GM23338 (cell line): Measurements from ENCODE around the gene RGP1. TPM values are rescaled to one million over a fixed set of nuclear protein-coding genes. Genes with fewer than 3 reads are reported as not detected.

Source experiments
- ATAC-seq: fragments of 200-7000 bp; cut with Tn5 transposase; 3 replicates; pipeline ENCODE4 v1.9.1; 2020
- DNase-seq: peaks from one replicate; pipeline ENCODE4 v3.0.0-alpha.2; 2015; ENCODE audit warnings: low spot score
- H2AFZ ChIP-seq: fragments of 200-600 bp; sonication (generic); 2 replicates; pipeline ENCODE4 v1.8.0; 2016; ENCODE audit warnings: antibody characterized with exemption, mild to moderate bottlenecking, moderate library complexity
- H3F3A ChIP-seq: fragments of 200-600 bp; sonication (generic); replicated peaks from 2 replicates; pipeline ENCODE4 v1.8.0; 2017; ENCODE audit warnings: antibody characterized with exemption, mixed run types, low read depth
- H3K27ac ChIP-seq: fragments of 200-600 bp; sonication (generic); 2 replicates; pipeline ENCODE4 v1.6.1; 2016; ENCODE audit warnings: low read depth
- H3K27me3 ChIP-seq: fragments of 200-600 bp; sonication (generic); 2 replicates; pipeline ENCODE4 v1.8.0; 2016; ENCODE audit warnings: mild to moderate bottlenecking, mixed run types, moderate library complexity; ENCODE audit not compliant: insufficient read depth
- H3K36me3 ChIP-seq: fragments of 200-600 bp; sonication (generic); 2 replicates; pipeline ENCODE4 v1.8.0; 2016; ENCODE audit warnings: mild to moderate bottlenecking; ENCODE audit not compliant: insufficient read depth
- H3K4me1 ChIP-seq: fragments of 200-600 bp; sonication (generic); 2 replicates; pipeline ENCODE4 v1.8.0; 2016; ENCODE audit warnings: mild to moderate bottlenecking, moderate library complexity; ENCODE audit not compliant: insufficient read depth
- H3K4me2 ChIP-seq: fragments of 200-600 bp; sonication (generic); 2 replicates; pipeline ENCODE4 v1.7.1; 2017; ENCODE audit warnings: mixed run types
- H3K4me3 ChIP-seq: fragments of 200-600 bp; sonication (generic); 2 replicates; pipeline ENCODE4 v1.6.1; 2016; ENCODE audit warnings: mixed run types
- H3K79me2 ChIP-seq: fragments of 200-600 bp; sonication (generic); replicated peaks from 2 replicates; pipeline ENCODE4 v1.8.0; 2017; ENCODE audit warnings: mild to moderate bottlenecking; ENCODE audit not compliant: insufficient read depth
- H3K9me2 ChIP-seq: fragments of 200-600 bp; sonication (generic); 2 replicates; pipeline ENCODE4 v1.8.0; 2017; ENCODE audit not compliant: insufficient read depth
- H4K20me1 ChIP-seq: fragments of 200-600 bp; sonication (generic); replicated peaks from 2 replicates; pipeline ENCODE4 v1.8.0; 2017; ENCODE audit warnings: mild to moderate bottlenecking; ENCODE audit not compliant: insufficient read depth
- H3K27ac Mint-ChIP-seq: 2 replicates; pipeline ENCODE4 v1.8.0; 2020; ENCODE audit warnings: inconsistent platforms, mild to moderate bottlenecking, moderate library complexity, mixed read lengths
- H3K27me3 Mint-ChIP-seq: 3 replicates; pipeline ENCODE4 v1.8.0; 2022; ENCODE audit warnings: low read depth, mild to moderate bottlenecking, moderate library complexity, mixed read lengths, inconsistent platforms; ENCODE audit not compliant: insufficient read depth, poor library complexity
- H3K36me3 Mint-ChIP-seq: 3 replicates; pipeline ENCODE4 v1.8.0; 2021; ENCODE audit warnings: low read depth, mild to moderate bottlenecking, inconsistent platforms, moderate library complexity, mixed read lengths
- H3K4me1 Mint-ChIP-seq: 3 replicates; pipeline ENCODE4 v1.8.0; 2020; ENCODE audit warnings: mild to moderate bottlenecking, inconsistent platforms, mixed read lengths
- H3K4me3 Mint-ChIP-seq: 3 replicates; pipeline ENCODE4 v1.8.0; 2021; ENCODE audit warnings: moderate library complexity, mild to moderate bottlenecking, inconsistent platforms, mixed read lengths
- H3K9me3 Mint-ChIP-seq: 3 replicates; pipeline ENCODE4 v1.8.0; 2020; ENCODE audit warnings: moderate library complexity, mild to moderate bottlenecking, inconsistent platforms, mixed read lengths
- ETS1 ChIP-seq: IDR thresholded peaks from 2 replicates; pipeline ENCODE4 v1.6.1; 2016; ENCODE audit warnings: antibody characterized with exemption
- EZH2 ChIP-seq: fragments of 200-600 bp; sonication (generic); IDR thresholded peaks from one replicate; pipeline ENCODE4 v1.8.0; 2017; ENCODE audit warnings: antibody characterized with exemption, mild to moderate bottlenecking, low read depth; ENCODE audit not compliant: unreplicated experiment
- EZH2phosphoT487 ChIP-seq: fragments of 200-600 bp; sonication (generic); IDR thresholded peaks from one replicate; pipeline ENCODE4 v1.8.1; 2018; ENCODE audit warnings: antibody characterized with exemption; ENCODE audit not compliant: unreplicated experiment
- NANOG ChIP-seq: IDR thresholded peaks from 2 replicates; pipeline ENCODE4 v1.6.1; 2016; ENCODE audit warnings: antibody characterized with exemption, borderline replicate concordance
- POLR2AphosphoS5 ChIP-seq: IDR thresholded peaks from 2 replicates; pipeline ENCODE4 v1.6.1; 2016; ENCODE audit warnings: antibody characterized with exemption, low read depth
- REST ChIP-seq: IDR thresholded peaks from one replicate; pipeline ENCODE4 v1.6.1; 2018; ENCODE audit warnings: antibody characterized with exemption; ENCODE audit not compliant: unreplicated experiment
- STAT1 ChIP-seq: IDR thresholded peaks from one replicate; pipeline ENCODE4 v1.6.1; 2016; ENCODE audit warnings: antibody characterized with exemption; ENCODE audit not compliant: unreplicated experiment
- ZNF114 ChIP-seq: fragments of 250-450 bp; sonication (Bioruptor Pico); IDR thresholded peaks from 2 replicates; pipeline ENCODE4 v1.5.0; 2020; ENCODE audit warnings: mild to moderate bottlenecking, moderate library complexity
- ZNF462 ChIP-seq: fragments of 250-450 bp; sonication (Bioruptor Pico); IDR thresholded peaks from 2 replicates; pipeline ENCODE4 v1.5.0; 2020; ENCODE audit warnings: mild to moderate bottlenecking, moderate library complexity
- polyA plus RNA-seq: library from polyadenylated mRNA; unstranded; fragments of >200 nt; fragmentation: Nextera tagmentation; extraction: Ambion mirVana; gene quantifications from 2 replicates; pipeline ENCODE4 v1.2.1, GENCODE V29; 2016
- total RNA-seq: library from RNA; depleted of rRNA; stranded (reverse); fragments of >200 nt; shearing (Covaris generic); gene quantifications from 2 replicates; pipeline ENCODE4 v1.2.3, GENCODE V29; 2014

RGP1 gene
- total and polyA plus RNA-seq, 2 experiments from 2014 or later = 2.8 to 16.0 TPM

- TF ChIP-seq POLR2AphosphoS5 = no peak
- TF ChIP-seq REST = no peak
- no peak within 1 kb of the TSS for H2AFZ ChIP-seq
- Mint-ChIP-seq H3K9me3 (no peaks in the 10 kb centered on the region; the same call in 1 of the 3 replicates), H3K4me3 (no peak within 1 kb of the TSS), H3K4me1 (peaks cover 20% of the 10 kb centered on the region), H3K27me3 (peaks cover 10% of the 10 kb centered on the region), H3K36me3 (peaks cover 38% of the 10 kb centered on the region), H3K27ac (no peak within 1 kb of the TSS)
- H3K27me3 ChIP-seq = no peaks in the 10 kb centered on the region
- H3K27ac ChIP-seq = no peak within 1 kb of the TSS
- H3K79me2 ChIP-seq = peaks cover 17% of the 10 kb centered on the region
- H3F3A ChIP-seq = peaks cover 26% of the 10 kb centered on the region; the same call in 1 of the 2 replicates
- no peaks in the 10 kb centered on the region; the same call in 1 of the 2 replicates for H4K20me1 ChIP-seq
- DNase-seq = no peak
- no peak within 1 kb of the TSS for H3K4me3 ChIP-seq
- peaks cover 4% of the 10 kb centered on the region for H3K36me3 ChIP-seq
- H3K4me2 ChIP-seq = no peak within 1 kb of the TSS
- no peaks in the 10 kb centered on the region for H3K9me2 ChIP-seq
- ATAC-seq = no peak
- peaks cover 25% of the 10 kb centered on the region for H3K4me1 ChIP-seq
These were observed 5.2 kb downstream of the RGP1 start, which contains the start of gene MSMP for GRCh38 chr9:35754264-35754663. Gene MSMP (minus strand): TSS chr9:35754276. CDS start chr9:35754129, 147 bp downstream.

- H3K9me3 Mint-ChIP-seq = no peaks in the 10 kb centered on the region; the same call in 1 of the 3 replicates
- no peak overlapping the region for H3K4me2 ChIP-seq
- H3K27me3 Mint-ChIP-seq = peaks cover 10% of the 10 kb centered on the region
- no peak overlapping the region for H2AFZ ChIP-seq
- peaks cover 20% of the 10 kb centered on the region for H3K4me1 ChIP-seq
- H3F3A ChIP-seq = peaks cover 19% of the 10 kb centered on the region; the same call in 1 of the 2 replicates
- no peak overlapping the region for H3K27ac Mint-ChIP-seq
- H3K4me3 ChIP-seq = no peak overlapping the region
- DNase-seq = no peak
- no peak for ATAC-seq
- peaks cover 24% of the 10 kb centered on the region for H3K4me1 Mint-ChIP-seq
- peaks cover 25% of the 10 kb centered on the region for H3K79me2 ChIP-seq
- no peak overlapping the region for H3K4me3 Mint-ChIP-seq
- H4K20me1 ChIP-seq = peaks cover 2% of the 10 kb centered on the region; the same call in 1 of the 2 replicates
- no peaks in the 10 kb centered on the region for H3K9me2 ChIP-seq
- no peaks in the 10 kb centered on the region for H3K27me3 ChIP-seq
- H3K36me3 Mint-ChIP-seq = peaks cover 38% of the 10 kb centered on the region
- no peak overlapping the region for H3K27ac ChIP-seq
- H3K36me3 ChIP-seq = peaks cover 4% of the 10 kb centered on the region
- no peak for TF ChIP-seq ETS1
- no peak for TF ChIP-seq EZH2phosphoT487
- TF ChIP-seq NANOG = no peak
- no peak for TF ChIP-seq ZNF114 (CRISPR knock-in tag)
- no peak for TF ChIP-seq EZH2
- TF ChIP-seq STAT1 = no peak
- no peak for TF ChIP-seq ZNF462
- TF ChIP-seq POLR2AphosphoS5 = no peak
These were observed 6.0 kb downstream of the RGP1 start for GRCh38 chr9:35755071-35755470.
